ENCODE data around the gene TAS2R10. TPM values are rescaled to one million over a fixed set of nuclear protein-coding genes. Genes with fewer than 3 reads are reported as not detected.

TAS2R10 gene, protein sequence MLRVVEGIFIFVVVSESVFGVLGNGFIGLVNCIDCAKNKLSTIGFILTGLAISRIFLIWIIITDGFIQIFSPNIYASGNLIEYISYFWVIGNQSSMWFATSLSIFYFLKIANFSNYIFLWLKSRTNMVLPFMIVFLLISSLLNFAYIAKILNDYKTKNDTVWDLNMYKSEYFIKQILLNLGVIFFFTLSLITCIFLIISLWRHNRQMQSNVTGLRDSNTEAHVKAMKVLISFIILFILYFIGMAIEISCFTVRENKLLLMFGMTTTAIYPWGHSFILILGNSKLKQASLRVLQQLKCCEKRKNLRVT
- total RNA-seq = 0.16 and 0.76 TPM in 2 replicates

DNA sequence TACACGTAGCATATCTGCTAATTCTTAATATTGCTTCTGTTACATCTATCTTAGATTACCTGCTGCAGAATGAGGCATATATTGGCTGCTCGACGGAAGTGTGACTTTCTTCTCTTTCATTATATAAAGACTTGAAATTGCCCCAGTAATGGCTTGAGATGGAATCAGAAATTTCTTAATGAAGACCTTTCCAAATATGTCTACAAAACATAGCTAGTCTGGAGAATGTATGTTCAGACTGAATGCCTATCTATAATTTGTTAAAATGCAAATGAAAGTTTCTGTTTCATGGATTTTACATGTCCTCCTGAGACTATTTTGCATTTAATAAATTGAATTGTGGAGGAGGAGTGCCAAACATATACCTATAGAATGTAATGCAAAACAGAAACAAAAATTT, at the start of gene TAS2R10:
Gene TAS2R10 (minus strand): TSS at position 101 of the 400 bp plus-strand sequence. CDS start 89 bp downstream, at position 12.

DNA sequence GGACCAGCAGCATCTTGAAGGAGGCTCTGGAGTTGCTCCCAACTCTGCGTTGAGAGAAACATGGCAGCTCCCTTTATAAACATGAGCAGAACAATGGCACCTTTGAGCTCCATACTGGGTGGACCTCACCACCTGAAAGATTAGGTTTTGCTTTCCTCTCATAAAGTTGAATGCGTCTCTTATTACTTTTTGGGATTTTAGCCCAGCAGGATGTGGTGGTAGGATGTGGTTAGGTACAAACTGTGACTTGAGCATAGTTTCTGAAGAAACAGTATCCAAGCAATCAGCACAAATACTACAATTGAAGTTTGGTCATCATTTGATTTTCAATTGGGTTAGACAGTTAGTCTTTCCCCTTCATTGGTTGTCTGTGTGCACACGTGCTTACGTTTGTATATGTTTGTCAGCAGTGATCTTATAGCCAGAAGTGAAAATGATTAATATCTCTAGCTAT, 23.3 kb upstream of the TAS2R10 start, which contains the start of gene PRR4:
Gene PRR4 (minus strand): TSS at position 51 of the 454 bp plus-strand sequence. CDS start 38 bp downstream, at position 13.

DNA sequence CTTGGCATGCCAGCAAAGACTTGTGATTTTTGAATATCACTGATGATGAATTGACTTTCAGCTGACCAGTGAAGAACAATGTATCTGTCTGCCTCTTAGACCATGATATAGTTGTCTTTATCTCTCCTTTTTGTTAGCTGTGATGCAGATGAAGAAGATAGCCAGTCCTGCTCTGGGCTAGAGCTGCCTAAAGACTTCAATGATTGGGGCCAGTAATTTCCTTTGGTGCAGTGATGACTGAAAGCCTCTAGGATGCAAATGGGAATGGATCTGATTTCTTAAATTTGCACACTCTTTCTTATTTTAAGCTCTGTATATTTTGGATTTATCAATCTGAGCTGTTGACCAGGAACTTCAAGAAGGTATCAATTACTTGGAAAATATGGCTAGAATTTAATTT, 16.1 kb downstream of the TAS2R10 start, which contains the start of gene TAS2R9:
Gene TAS2R9 (minus strand): TSS at position 101 of the 400 bp plus-strand sequence. CDS start 93 bp downstream, at position 8.

DNA sequence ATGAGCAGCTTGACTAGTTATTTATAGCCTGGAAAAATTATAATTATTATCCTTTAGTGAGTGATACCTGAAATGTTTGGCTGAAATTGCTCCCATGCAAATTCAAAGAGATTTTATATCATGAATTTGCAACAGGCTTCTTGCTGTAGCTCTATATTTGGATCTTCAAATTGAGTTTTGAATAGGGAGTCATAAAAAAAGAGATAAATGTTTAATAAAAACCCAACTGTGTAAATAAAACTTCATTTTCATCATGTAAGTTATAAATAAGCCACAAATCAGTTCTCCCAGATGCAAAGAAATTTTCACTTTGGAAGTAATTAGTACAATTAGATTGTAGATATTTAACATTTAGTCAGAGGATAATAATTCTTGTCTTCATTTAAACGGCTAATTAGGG, 19.0 kb downstream of the TAS2R10 start, which contains the start of gene TAS2R8:
Gene TAS2R8 (minus strand): TSS at position 101 of the 400 bp plus-strand sequence. CDS start 306 bp downstream, outside the sequence.

DNA sequence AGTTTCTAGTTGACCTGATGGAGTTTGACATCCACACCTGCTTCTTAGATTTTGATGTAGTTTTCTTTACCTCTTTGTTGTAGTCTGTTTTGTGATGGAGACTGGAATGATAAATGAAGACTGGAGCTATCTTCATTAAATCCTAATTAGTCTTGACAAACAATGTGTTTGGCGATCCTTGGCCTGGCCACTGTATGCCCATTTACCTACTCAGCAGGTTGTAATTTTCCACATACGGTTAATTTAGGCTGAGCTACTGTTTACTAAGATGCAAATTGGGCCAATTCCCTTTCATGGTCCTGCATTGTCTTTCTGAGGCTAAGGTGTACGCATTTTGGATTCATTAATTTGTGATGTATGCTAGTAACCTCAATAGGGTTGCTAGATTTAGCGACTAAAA, 23.6 kb downstream of the TAS2R10 start, which contains the start of gene TAS2R7:
Gene TAS2R7 (minus strand): TSS at position 41 of the 400 bp plus-strand sequence. CDS start 57 bp downstream, outside the sequence.

Other genes starting within 250 kb of the TAS2R10 start
- gene MAGOHB, start 212.7 kb downstream of the TAS2R10 start, total RNA-seq = 9.9 and 30.7 TPM in 2 replicates
- 6.0 and 8.4 TPM in 2 replicates for gene STYK1, start 152.3 kb downstream of the TAS2R10 start, total RNA-seq
- gene YBX3, start 103.0 kb downstream of the TAS2R10 start, total RNA-seq = 92.8 and 196 TPM in 2 replicates
- gene TAS2R7, start 23.7 kb downstream of the TAS2R10 start, total RNA-seq = not detected in 2 replicates
- not detected in 2 replicates for gene TAS2R8, start 19.1 kb downstream of the TAS2R10 start, total RNA-seq
- gene TAS2R9, start 16.2 kb downstream of the TAS2R10 start, total RNA-seq = 0.13 TPM in 1 of 2 replicates, not detected in the other
- 0.16 and 1.0 TPM in 2 replicates for gene PRR4, start 23.1 kb upstream of the TAS2R10 start, total RNA-seq
- 2.8 and 36.3 TPM in 2 replicates for gene PRH1, start 57.9 kb upstream of the TAS2R10 start, total RNA-seq
- 0.65 and 3.3 TPM in 2 replicates for gene TAS2R13, start 83.2 kb upstream of the TAS2R10 start, total RNA-seq
- gene PRH2, start 102.9 kb upstream of the TAS2R10 start, total RNA-seq = 0.19 TPM in 1 of 2 replicates, not detected in the other
- 1.3 and 4.2 TPM in 2 replicates for gene TAS2R14, start 112.9 kb upstream of the TAS2R10 start, total RNA-seq
- gene TAS2R50, start 160.6 kb upstream of the TAS2R10 start, total RNA-seq = 1.1 and 9.0 TPM in 2 replicates
- 1.6 and 8.5 TPM in 2 replicates for gene TAS2R20, start 171.9 kb upstream of the TAS2R10 start, total RNA-seq
- gene TAS2R19, start 196.3 kb upstream of the TAS2R10 start, total RNA-seq = 2.1 and 15.5 TPM in 2 replicates
- 1.3 and 9.3 TPM in 2 replicates for gene TAS2R31, start 205.0 kb upstream of the TAS2R10 start, total RNA-seq
- 1.5 and 6.5 TPM in 2 replicates for gene TAS2R46, start 235.9 kb upstream of the TAS2R10 start, total RNA-seq